ENCODE measurements around the gene RNPS1. TPM values are rescaled to one million over a fixed set of nuclear protein-coding genes. Genes with fewer than 3 reads are reported as not detected.

The RNPS1 gene, protein sequence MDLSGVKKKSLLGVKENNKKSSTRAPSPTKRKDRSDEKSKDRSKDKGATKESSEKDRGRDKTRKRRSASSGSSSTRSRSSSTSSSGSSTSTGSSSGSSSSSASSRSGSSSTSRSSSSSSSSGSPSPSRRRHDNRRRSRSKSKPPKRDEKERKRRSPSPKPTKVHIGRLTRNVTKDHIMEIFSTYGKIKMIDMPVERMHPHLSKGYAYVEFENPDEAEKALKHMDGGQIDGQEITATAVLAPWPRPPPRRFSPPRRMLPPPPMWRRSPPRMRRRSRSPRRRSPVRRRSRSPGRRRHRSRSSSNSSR
- total RNA-seq = 69.3 and 82.5 TPM in 2 replicates

DNA sequence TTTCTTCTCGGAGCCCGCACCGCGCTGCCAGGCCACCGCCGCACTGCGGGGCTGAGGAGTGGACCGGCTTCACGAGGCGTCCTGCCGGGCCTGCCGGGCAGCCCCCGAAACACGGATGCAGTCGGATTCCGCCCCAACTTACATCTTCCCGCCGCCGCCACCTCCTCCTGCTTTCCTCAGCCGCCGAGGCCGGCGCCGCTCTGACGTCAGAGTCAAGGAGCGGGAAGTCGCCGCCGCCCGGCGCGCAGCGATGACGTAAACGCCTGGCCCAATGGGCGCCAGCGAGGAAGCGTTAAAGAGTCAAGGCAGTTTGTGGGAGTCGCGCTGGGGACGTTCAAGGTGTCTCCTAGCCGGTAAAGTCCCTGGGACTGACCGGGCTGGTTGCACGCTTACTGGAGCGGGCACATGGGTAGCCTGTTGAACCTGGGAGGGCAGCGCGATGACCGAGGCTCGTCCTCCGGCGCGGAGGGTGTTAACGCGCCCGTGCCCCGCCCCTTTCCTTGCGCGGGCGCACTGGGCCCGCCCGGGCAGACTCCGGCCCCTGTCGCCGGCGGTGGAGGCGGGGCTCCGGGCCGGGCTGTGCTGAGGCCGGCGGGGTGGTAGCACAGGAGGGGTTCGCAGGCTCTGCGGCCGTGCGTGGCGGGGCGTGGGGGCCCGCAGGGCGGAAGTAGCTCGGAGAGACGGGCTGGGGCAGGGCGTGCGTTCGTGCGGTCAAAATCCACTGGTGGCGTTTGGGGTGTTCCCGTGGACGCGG lies at the start of gene RNPS1:
TSS of gene RNPS1 (minus strand) at position 214 of the 754 bp plus-strand sequence. CDS start 3,483 bp downstream, outside the sequence.

DNA sequence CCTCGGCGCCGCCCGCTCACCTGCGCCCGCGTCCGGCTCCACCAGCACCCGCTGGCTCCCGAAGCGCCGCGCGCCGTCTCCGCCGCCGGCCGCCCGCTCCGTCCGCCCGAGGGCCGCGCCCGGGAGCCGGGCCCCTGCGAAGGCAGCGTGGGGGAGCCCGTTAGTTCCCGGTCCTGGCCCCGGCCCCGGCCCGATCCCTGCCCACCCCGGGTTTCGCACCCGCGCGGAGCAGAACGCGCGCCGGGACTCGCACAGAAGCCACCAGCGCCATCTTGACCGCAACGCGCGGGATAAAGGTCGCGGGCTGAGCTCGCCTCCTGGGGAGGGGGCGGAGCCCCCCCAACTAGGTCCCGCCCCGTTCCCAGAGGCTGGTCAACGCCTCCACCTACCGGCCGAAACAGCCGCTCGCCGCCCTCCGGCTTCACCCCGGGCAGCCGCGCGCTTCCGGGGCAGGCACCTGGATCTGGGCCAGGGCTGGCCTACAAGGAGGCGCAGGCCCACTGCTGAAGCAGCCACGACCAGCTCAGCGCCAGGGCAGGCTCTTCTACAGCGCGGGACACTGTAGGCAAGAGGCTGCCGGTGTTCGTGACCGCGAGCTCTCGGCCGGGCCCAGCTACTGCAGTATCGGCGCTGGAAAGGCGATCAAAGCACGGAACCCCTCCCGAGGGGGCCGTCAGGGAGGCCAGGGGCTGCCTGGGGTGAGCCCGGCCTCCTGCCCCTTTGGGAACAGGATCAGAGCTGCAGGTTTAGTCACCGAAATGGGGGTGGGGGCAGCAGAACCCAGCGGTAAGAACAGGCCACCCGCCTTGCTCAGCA lies 16.4 kb downstream of the RNPS1 start, which contains the start of gene ECI1:
TSS of gene ECI1 (minus strand) at position 292 of the 816 bp plus-strand sequence. CDS start at position 271, 21 bp downstream.

DNA sequence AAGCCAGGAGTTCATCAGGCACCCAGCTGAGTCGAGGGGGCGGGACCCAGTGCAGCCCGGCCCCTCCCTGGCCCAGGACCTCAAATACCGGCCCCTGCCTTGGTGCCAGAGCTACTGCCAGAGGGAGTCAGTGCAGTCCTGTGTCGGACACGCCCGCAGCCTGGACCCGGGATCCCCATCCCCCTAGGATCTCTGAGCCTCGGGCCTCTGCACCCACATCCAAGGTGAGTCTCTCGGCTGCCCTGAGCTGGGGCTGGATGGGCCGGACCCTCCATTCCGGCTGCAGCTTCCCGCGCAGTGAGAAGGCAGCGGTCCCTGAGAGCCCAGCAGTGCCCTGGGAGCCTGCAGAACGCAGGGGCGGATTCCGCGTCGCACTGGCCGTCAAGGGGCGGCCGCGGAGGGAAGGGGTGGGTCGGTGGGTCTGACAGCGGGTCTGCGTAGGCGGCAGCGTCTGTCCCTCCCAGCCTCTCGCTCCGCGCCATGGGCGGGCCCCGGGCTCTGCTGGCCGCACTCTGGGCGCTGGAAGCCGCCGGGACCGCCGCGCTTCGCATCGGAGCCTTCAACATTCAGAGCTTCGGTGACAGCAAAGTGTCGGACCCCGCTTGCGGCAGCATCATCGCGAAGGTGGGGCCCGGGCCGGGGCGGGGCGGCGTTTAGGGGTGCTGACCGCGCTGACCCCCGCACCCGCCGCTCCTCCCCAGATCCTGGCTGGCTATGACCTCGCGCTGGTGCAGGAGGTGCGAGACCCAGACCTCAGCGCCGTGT lies 31.4 kb downstream of the RNPS1 start, which contains the start of gene DNASE1L2:
TSS of gene DNASE1L2 (plus strand) at position 108 of the 765 bp plus-strand sequence. CDS start at position 481, 373 bp downstream.

GRCh38 chr16:2223221-2223941 lies 44.5 kb downstream of the RNPS1 start, which contains the start of gene E4F1:
TSS of gene E4F1 (plus strand) at chr16:2223591. CDS start at chr16:2223614, 23 bp downstream.

GRCh38 chr16:2214719-2214968 lies 53.3 kb downstream of the RNPS1 start, which contains the start of gene PGP:
TSS of gene PGP (minus strand) at chr16:2214840. CDS start at chr16:2214777, 63 bp downstream.

GRCh38 chr16:2210386-2211365 lies 57.2 kb downstream of the RNPS1 start, which contains the start of gene BRICD5:
TSS of gene BRICD5 (minus strand) at chr16:2210863. CDS start at chr16:2210833, 30 bp downstream.

GRCh38 chr16:2205104-2205966 lies 62.6 kb downstream of the RNPS1 start, which contains the start of gene MLST8:
TSS of gene MLST8 (plus strand) at chr16:2205454. CDS start at chr16:2206086, 632 bp downstream.

Other genes starting within 250 kb of the RNPS1 start
- 0.29 and 2.5 TPM in 2 replicates for gene NPW, start 248.3 kb downstream of the RNPS1 start, total RNA-seq
- gene NHERF2, start 241.2 kb downstream of the RNPS1 start, total RNA-seq = 30.5 and 60.4 TPM in 2 replicates
- 26.6 and 27.8 TPM in 2 replicates for gene NTHL1, start 220.3 kb downstream of the RNPS1 start, total RNA-seq
- 70.5 and 85.2 TPM in 2 replicates for gene TSC2, start 220.1 kb downstream of the RNPS1 start, total RNA-seq
- 184 and 227 TPM in 2 replicates for gene PKD1, start 132.2 kb downstream of the RNPS1 start, total RNA-seq
- gene RAB26, start 119.5 kb downstream of the RNPS1 start, total RNA-seq = 1.2 and 2.9 TPM in 2 replicates
- gene TRAF7, start 112.3 kb downstream of the RNPS1 start, total RNA-seq = 59.2 and 92.1 TPM in 2 replicates
- gene CASKIN1, start 71.5 kb downstream of the RNPS1 start, total RNA-seq = under 0.01 and 2.0 TPM in 2 replicates
- 30.8 and 33.6 TPM in 2 replicates for gene MLST8, start 62.7 kb downstream of the RNPS1 start, total RNA-seq
- 0.58 and 0.99 TPM in 2 replicates for gene BRICD5, start 57.3 kb downstream of the RNPS1 start, total RNA-seq
- 7.4 and 10.6 TPM in 2 replicates for gene PGP, start 53.3 kb downstream of the RNPS1 start, total RNA-seq
- 24.4 and 39.2 TPM in 2 replicates for gene E4F1, start 44.5 kb downstream of the RNPS1 start, total RNA-seq
- gene DNASE1L2, start 31.7 kb downstream of the RNPS1 start, total RNA-seq = 0.15 and 1.5 TPM in 2 replicates
- gene ECI1, start 16.5 kb downstream of the RNPS1 start, total RNA-seq = 34.6 and 42.0 TPM in 2 replicates
- gene ABCA3, start 72.6 kb upstream of the RNPS1 start, total RNA-seq = 1.2 and 2.3 TPM in 2 replicates
- gene CCNF, start 161.3 kb upstream of the RNPS1 start, total RNA-seq = 5.1 and 24.0 TPM in 2 replicates
- gene TEDC2, start 192.0 kb upstream of the RNPS1 start, total RNA-seq = 1.5 and 6.3 TPM in 2 replicates
- gene NTN3, start 203.2 kb upstream of the RNPS1 start, total RNA-seq = 1.5 and 5.3 TPM in 2 replicates
- 16.9 and 23.3 TPM in 2 replicates for gene TBC1D24, start 207.0 kb upstream of the RNPS1 start, total RNA-seq
- 14.1 TPM in 2 replicates for gene ATP6V0C, start 245.8 kb upstream of the RNPS1 start, total RNA-seq

All from smooth muscle cell of trachea (primary cell).